HEK293 (cell line): Measurements from ENCODE around the gene CCDC88C.
A peak's percentile ranks its signal among the peaks of the same experiment; 100 is the strongest.

Experiments used
- CTCF ChIA-PET: fragments of 350-600 bp; formaldehyde crosslinking; extraction: SDS; loops from one replicate; lab custom pipeline; 2021; ENCODE audit warnings: antibody characterized with exemption; lab: Yijun Ruan, JAX
- POLR2A ChIA-PET: fragments of 300-600 bp; formaldehyde crosslinking; extraction: SDS; loops from one replicate; lab custom pipeline; 2020; ENCODE audit warnings: antibody characterized with exemption, inconsistent platforms; lab: Yijun Ruan, JAX
- H3K27ac ChIP-seq: fragments of 200-500 bp; sonication (Bioruptor generic); 2 replicates; pipeline ENCODE4 v1.5.1; 2014; ENCODE audit warnings: low read depth, low read length, control low read depth, inconsistent platforms; ENCODE audit errors: extremely low read depth
- H3K36me3 ChIP-seq, 2 experiments: fragments of 200-500 bp in 1 of 2; sonication (Bioruptor generic) in 1 of 2; 1 replicate in 1 of 2; 2 replicates in 1 of 2; pipeline ENCODE4 v1.5.1; 2014 to 2017; ENCODE audit warnings: inconsistent platforms in 2 of 2, low read length in 2 of 2; ENCODE audit not compliant: control insufficient read depth in 2 of 2, insufficient read depth in 1 of 2
- H3K4me1 ChIP-seq: fragments of 200-500 bp; sonication (Bioruptor generic); 2 replicates; pipeline ENCODE4 v1.5.1; 2014; ENCODE audit warnings: mild to moderate bottlenecking, low read length, inconsistent platforms; ENCODE audit not compliant: control insufficient read depth, insufficient read depth
- H3K4me3 ChIP-seq: 2 replicates; pipeline ENCODE4 v1.5.1; 2011; ENCODE audit warnings: low read depth, mild to moderate bottlenecking, control low read depth, low read length, moderate library complexity
- H3K9me3 ChIP-seq: fragments of 200-500 bp; sonication (Bioruptor generic); 2 replicates; pipeline ENCODE4 v1.5.1; 2014; ENCODE audit warnings: low read depth, low read length, inconsistent platforms; ENCODE audit not compliant: control insufficient read depth, insufficient read depth
- CTCF ChIP-seq: fragments of 450-650 bp; formaldehyde crosslinking; IDR thresholded peaks from 2 replicates; pipeline ENCODE4 v1.5.1; 2016; ENCODE audit warnings: missing biosample characterization, missing genetic modification characterization
- EGR2 ChIP-seq: fragments of 450-650 bp; formaldehyde crosslinking; IDR thresholded peaks from 2 replicates; pipeline ENCODE4 v1.5.1; 2016; ENCODE audit warnings: low read depth, missing biosample characterization, missing genetic modification characterization
- MEIS1 ChIP-seq: sonication (generic); formaldehyde crosslinking; IDR thresholded peaks from 2 replicates; pipeline ENCODE4 v1.8.1; 2022; ENCODE audit warnings: missing genetic modification reagents, mild to moderate bottlenecking, borderline replicate concordance
- ZBTB11 ChIP-seq: fragments of 450-650 bp; formaldehyde crosslinking; conservative IDR thresholded peaks from 2 replicates; pipeline ENCODE4 v1.5.1; 2016; ENCODE audit warnings: low read depth, missing biosample characterization, missing genetic modification characterization
- ZBTB17 ChIP-seq: fragments of 450-650 bp; formaldehyde crosslinking; IDR thresholded peaks from 2 replicates; pipeline ENCODE4 v1.5.1; 2016; ENCODE audit warnings: missing biosample characterization, missing genetic modification characterization
- ZBTB48 ChIP-seq: fragments of 450-650 bp; formaldehyde crosslinking; IDR thresholded peaks from 2 replicates; pipeline ENCODE4 v1.5.1; 2016; ENCODE audit warnings: missing biosample characterization, missing genetic modification characterization
- ZNF2 ChIP-seq: fragments of 450-650 bp; formaldehyde crosslinking; IDR thresholded peaks from 2 replicates; pipeline ENCODE4 v1.5.1; 2016; ENCODE audit warnings: missing biosample characterization, missing genetic modification characterization
- ZNF366 ChIP-seq: fragments of 450-650 bp; formaldehyde crosslinking; conservative IDR thresholded peaks from 2 replicates; pipeline ENCODE4 v1.5.1; 2016; ENCODE audit warnings: missing biosample characterization, missing genetic modification characterization
- ZNF513 ChIP-seq: fragments of 450-650 bp; IDR thresholded peaks from 2 replicates; pipeline ENCODE4 v1.5.1; 2018; ENCODE audit warnings: missing biosample characterization, missing genetic modification characterization
- ZNF560 ChIP-seq: fragments of 450-650 bp; formaldehyde crosslinking; IDR thresholded peaks from 2 replicates; pipeline ENCODE4 v1.5.1; 2017; ENCODE audit warnings: missing biosample characterization, missing genetic modification characterization, borderline replicate concordance
- ZNF645 ChIP-seq: fragments of 450-650 bp; formaldehyde crosslinking; IDR thresholded peaks from 2 replicates; pipeline ENCODE4; 2016; ENCODE audit warnings: missing biosample characterization, missing genetic modification characterization
- ZNF654 ChIP-seq: fragments of 450-650 bp; formaldehyde crosslinking; IDR thresholded peaks from 2 replicates; pipeline ENCODE4 v1.5.1; 2016; ENCODE audit warnings: low read depth, missing biosample characterization, missing genetic modification characterization
- ZNF692 ChIP-seq: fragments of 450-650 bp; formaldehyde crosslinking; IDR thresholded peaks from 2 replicates; pipeline ENCODE4 v1.5.1; 2016; ENCODE audit warnings: missing biosample characterization, missing genetic modification characterization
- ZNF791 ChIP-seq: fragments of 450-650 bp; formaldehyde crosslinking; IDR thresholded peaks from 2 replicates; pipeline ENCODE4 v1.5.1; 2016; ENCODE audit warnings: missing biosample characterization, missing genetic modification characterization
- ZSCAN18 ChIP-seq: fragments of 450-650 bp; formaldehyde crosslinking; IDR thresholded peaks from 2 replicates; pipeline ENCODE4 v1.5.1; 2016; ENCODE audit warnings: missing biosample characterization, missing genetic modification characterization
- ZSCAN23 ChIP-seq: fragments of 450-650 bp; formaldehyde crosslinking; IDR thresholded peaks from 2 replicates; pipeline ENCODE4 v1.5.1; 2016; ENCODE audit warnings: missing biosample characterization, missing genetic modification characterization

CCDC88C gene

GRCh38 chr14:91286530-91286937, 131.1 kb downstream of the CCDC88C start:
- H3K4me1 ChIP-seq, result peaks cover 19% of the 10 kb centered on the region

More at GRCh38 chr14:91286530-91286937, 131.1 kb downstream of the CCDC88C start:
- H3K9me3 ChIP-seq, result no peaks in the 10 kb centered on the region
- POLR2A ChIA-PET, result no interaction called here
- TF ChIP-seq MEIS1 (CRISPR knock-in tag) (no peak), ZBTB48 (peak; percentile 76), ZNF645 (tag by site-specific recombination) (no peak), ZSCAN18 (no peak), EGR2 (no peak), ZNF654 (tag by site-specific recombination) (peak; percentile 88), CTCF (tag by site-specific recombination) (peak; percentile 83), ZNF2 (tag by site-specific recombination) (peak; percentile 93), ZBTB11 (tag by site-specific recombination) (no peak), ZNF513 (tag by site-specific recombination) (no peak), ZBTB17 (peak; percentile 69; the same call in 1 of the 2 replicates), ZNF692 (tag by site-specific recombination) (no peak), ZNF366 (tag by site-specific recombination) (no peak), ZNF791 (no peak), ZNF560 (tag by site-specific recombination) (no peak), ZSCAN23 (tag by site-specific recombination) (no peak)
- TF ChIP-seq, all 188 proteins: peak for 5
- Histone ChIP-seq H3K4me3 (no peak overlapping the region), H3K27ac (no peak overlapping the region), H3K36me3 (peaks cover 5 to 46% of the 10 kb centered on the region in 2 experiments; a peak in 2 of 3 replicates)
- CTCF ChIA-PET, result interaction anchor here (0.6 to 6.3 kb wide), 19 partner anchors 9 to 1146 kb away, joined by 3 to 156 read pairs (median 4); no protein-coding TSS in a partner anchor
